ENCODE measurements around the gene BTBD8. TPM values are rescaled to one million over a fixed set of nuclear protein-coding genes. Genes with fewer than 3 reads are reported as not detected.

Gene BTBD8
- total and polyA plus RNA-seq, 7 donors = 0.99 to 8.3 (median 4.9) TPM

GRCh38 chr1:92154934-92155333, 74.8 kb downstream of the BTBD8 start:
- TF ChIP-seq POLR2AphosphoS5 (IDR thresholded peaks at IDR 0.05) (no peak), EP300 (IDR thresholded peaks at IDR 0.05) (no peak), POLR2A (IDR thresholded peaks at IDR 0.05) (no peak)
- TF ChIP-seq, protein P1, sequence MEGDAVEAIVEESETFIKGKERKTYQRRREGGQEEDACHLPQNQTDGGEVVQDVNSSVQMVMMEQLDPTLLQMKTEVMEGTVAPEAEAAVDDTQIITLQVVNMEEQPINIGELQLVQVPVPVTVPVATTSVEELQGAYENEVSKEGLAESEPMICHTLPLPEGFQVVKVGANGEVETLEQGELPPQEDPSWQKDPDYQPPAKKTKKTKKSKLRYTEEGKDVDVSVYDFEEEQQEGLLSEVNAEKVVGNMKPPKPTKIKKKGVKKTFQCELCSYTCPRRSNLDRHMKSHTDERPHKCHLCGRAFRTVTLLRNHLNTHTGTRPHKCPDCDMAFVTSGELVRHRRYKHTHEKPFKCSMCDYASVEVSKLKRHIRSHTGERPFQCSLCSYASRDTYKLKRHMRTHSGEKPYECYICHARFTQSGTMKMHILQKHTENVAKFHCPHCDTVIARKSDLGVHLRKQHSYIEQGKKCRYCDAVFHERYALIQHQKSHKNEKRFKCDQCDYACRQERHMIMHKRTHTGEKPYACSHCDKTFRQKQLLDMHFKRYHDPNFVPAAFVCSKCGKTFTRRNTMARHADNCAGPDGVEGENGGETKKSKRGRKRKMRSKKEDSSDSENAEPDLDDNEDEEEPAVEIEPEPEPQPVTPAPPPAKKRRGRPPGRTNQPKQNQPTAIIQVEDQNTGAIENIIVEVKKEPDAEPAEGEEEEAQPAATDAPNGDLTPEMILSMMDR (IDR thresholded peaks at IDR 0.05) = no peak
- H3K4me3 ChIP-seq = no peak overlapping the region
- peaks cover 0 to 6% (median 0%) of the 10 kb centered on the region in 4 donors for H3K36me3 ChIP-seq
- intact Hi-C loops (cut with DNase I) = no loop called here
- DNase-seq = no peak
- peaks cover 0 to 20% (median 3%) of the 10 kb centered on the region in 4 donors for H3K9me3 ChIP-seq
- H3K27ac ChIP-seq = no peak overlapping the region
- H3K4me1 ChIP-seq = no peaks in the 10 kb centered on the region
- no peaks in the 10 kb centered on the region for H3K27me3 ChIP-seq
- WGBS, 2 donors = 92 to 95% methylated on average over 2 of the region's 2 CpGs

- TF ChIP-seq POLR2AphosphoS5 (IDR thresholded peaks at IDR 0.05) (no peak), POLR2A (IDR thresholded peaks at IDR 0.05) (no peak)
- TF ChIP-seq, protein P1 (IDR thresholded peaks at IDR 0.05) = no peak
- WGBS, 2 donors = 90 to 95% methylated on average over 3 of the region's 3 CpGs
- intact Hi-C loops (cut with DNase I) = no loop called here
- Histone ChIP-seq H3K4me3 (no peak overlapping the region), H3K27me3 (no peaks in the 10 kb centered on the region), H3K36me3 (peaks cover 0 to 12% (median 0%) of the 10 kb centered on the region in 4 donors), H3K4me1 (no peaks in the 10 kb centered on the region), H3K27ac (no peak overlapping the region), H3K9me3 (peaks cover 0 to 19% (median 3%) of the 10 kb centered on the region in 4 donors)
- DNase-seq = no peak
These were observed 79.4 kb downstream of the BTBD8 start for GRCh38 chr1:92159593-92159992.

DNA sequence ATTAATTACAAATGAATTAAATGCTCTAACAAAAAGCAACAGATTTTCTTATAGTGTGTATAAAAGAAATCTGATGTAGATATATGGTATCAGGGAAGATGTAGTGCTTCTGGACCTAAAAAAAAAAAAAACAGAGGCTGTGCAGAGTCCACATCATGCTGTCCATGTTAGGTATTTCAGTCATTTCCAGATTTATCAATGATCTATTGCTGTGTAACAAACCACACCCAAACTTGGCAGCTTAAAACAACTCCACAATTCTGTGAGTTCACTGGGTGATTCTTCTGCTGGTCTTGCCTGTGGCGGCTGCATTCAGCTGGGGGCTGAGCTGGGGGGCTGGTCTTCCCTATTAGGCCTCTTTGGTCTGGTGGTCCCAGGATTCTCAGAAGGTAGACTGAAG, 85.2 kb downstream of the BTBD8 start:
- TF ChIP-seq POLR2A (IDR thresholded peaks at IDR 0.05) (no peak), POLR2AphosphoS5 (IDR thresholded peaks at IDR 0.05) (no peak), EP300 (IDR thresholded peaks at IDR 0.05) (no peak)
- TF ChIP-seq, protein P1 (IDR thresholded peaks at IDR 0.05) = no peak
- Histone ChIP-seq H3K27ac (no peak overlapping the region), H3K27me3 (no peaks in the 10 kb centered on the region), H3K4me3 (no peak overlapping the region), H3K9me3 (peaks cover 0 to 3% (median 0%) of the 10 kb centered on the region in 4 donors), H3K4me1 (peaks cover 0 to 7% (median 0%) of the 10 kb centered on the region in 4 donors), H3K36me3 (peaks cover 0 to 12% (median 0%) of the 10 kb centered on the region in 4 donors)
- intact Hi-C loops (cut with DNase I) = no loop called here
- 94 to 95% methylated on average over 1 of the region's 1 CpG for WGBS, 2 donors
- DNase-seq = no peak

GRCh38 chr1:92167151-92167550, 87.0 kb downstream of the BTBD8 start:
- H3K9me3 ChIP-seq = no peaks in the 10 kb centered on the region
- 91 to 96% methylated on average over 1 of the region's 1 CpG for whole genome bisulfite sequencing, 2 donors
- peaks cover 0 to 2% (median 0%) of the 10 kb centered on the region in 4 donors for H3K36me3 ChIP-seq
- no peak overlapping the region for H3K27ac ChIP-seq
- no peaks in the 10 kb centered on the region for H3K27me3 ChIP-seq
- TF ChIP-seq EP300 (IDR thresholded peaks at IDR 0.05) (no peak), POLR2AphosphoS5 (IDR thresholded peaks at IDR 0.05) (no peak), POLR2A (IDR thresholded peaks at IDR 0.05) (no peak)
- TF ChIP-seq, protein P1 (IDR thresholded peaks at IDR 0.05) = no peak
- intact Hi-C loops (cut with DNase I) = no loop called here
- no peak overlapping the region for H3K4me3 ChIP-seq
- peaks cover 0 to 7% (median 0%) of the 10 kb centered on the region in 4 donors for H3K4me1 ChIP-seq
- no peak for DNase-seq

DNA sequence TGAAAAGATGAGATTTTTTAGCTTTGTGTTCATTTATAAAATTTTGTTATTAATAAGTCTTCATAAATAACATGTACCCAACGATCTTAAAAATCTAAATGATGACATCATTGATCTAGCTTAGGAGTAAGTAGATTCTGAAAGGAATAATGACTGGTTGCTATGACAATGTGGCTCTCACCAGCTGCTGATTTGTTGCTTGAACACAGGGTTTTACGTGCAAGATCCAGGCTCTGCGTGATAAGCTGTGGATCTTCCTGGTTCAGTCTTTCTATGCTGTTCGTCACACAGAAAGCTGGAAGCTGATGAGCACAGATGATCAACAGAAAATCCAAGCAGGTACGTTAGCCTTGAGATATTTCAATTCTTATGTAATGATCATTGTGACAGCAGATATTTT, 88.5 kb downstream of the BTBD8 start:
- peaks cover 0 to 7% (median 0%) of the 10 kb centered on the region in 4 donors for H3K4me1 ChIP-seq
- intact Hi-C loops (cut with DNase I) = no loop called here
- DNase-seq = no peak
- H3K27me3 ChIP-seq = no peaks in the 10 kb centered on the region
- no peak for TF ChIP-seq POLR2AphosphoS5 (IDR thresholded peaks at IDR 0.05)
- TF ChIP-seq, protein P1 (IDR thresholded peaks at IDR 0.05) = no peak
- TF ChIP-seq POLR2A (IDR thresholded peaks at IDR 0.05) = no peak
- no peak for TF ChIP-seq EP300 (IDR thresholded peaks at IDR 0.05)
- no peak overlapping the region for H3K27ac ChIP-seq
- H3K9me3 ChIP-seq = no peaks in the 10 kb centered on the region
- no peaks in the 10 kb centered on the region for H3K36me3 ChIP-seq
- 83 to 88% methylated on average over 5 of the region's 5 CpGs for WGBS, 2 donors
- H3K4me3 ChIP-seq = no peak overlapping the region

Measured in sigmoid colon (tissue), 7 donors.